NK-92 (cell line): Measurements from ENCODE around the gene MCM3AP.
"Not testable (repeated sequence)": the region's sequence is repeated elsewhere in the genome, so short reads cannot be mapped to it uniquely, and the experiment has no call there.

ENCODE experiments used
- DNase-seq: peaks from one replicate; lab custom pipeline; 2025; ENCODE audit not compliant: unreplicated experiment; lab: John Stamatoyannopoulos, UW

MCM3AP gene

DNA sequence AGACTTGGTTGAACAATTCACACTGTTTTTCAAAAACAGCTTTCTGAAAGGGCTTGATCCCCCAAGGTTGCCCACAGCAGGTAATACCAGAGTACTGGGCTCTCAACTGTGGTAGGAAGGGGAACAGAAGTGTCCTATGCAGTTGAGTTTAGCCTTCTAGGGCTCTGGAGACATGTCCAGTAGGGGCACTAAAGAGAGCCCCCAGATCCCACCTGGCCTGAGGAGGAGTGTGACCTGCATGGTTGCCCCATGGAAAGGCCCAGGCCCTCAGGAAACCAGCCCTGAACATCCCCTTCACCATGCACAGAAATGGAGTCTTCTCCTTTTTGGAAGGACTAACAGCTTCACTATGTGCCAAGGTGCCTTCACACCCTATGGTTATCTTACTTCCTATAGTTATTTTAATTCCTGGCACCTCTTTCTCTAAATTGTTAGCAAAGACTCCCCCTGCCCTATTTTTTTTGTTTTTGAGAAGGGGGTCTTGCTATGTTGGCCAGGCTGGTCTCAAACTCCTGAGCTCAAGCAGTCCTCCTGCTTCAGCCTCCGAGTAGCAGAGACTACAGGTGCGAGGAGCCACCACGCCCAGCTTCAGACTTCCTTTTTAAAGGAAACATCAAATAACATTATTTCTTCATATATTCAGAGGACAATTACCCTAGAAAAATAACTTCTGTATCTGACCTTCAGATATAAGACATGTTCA, 40.0 kb downstream of the MCM3AP start:
- DNase-seq, result no peak

DNA sequence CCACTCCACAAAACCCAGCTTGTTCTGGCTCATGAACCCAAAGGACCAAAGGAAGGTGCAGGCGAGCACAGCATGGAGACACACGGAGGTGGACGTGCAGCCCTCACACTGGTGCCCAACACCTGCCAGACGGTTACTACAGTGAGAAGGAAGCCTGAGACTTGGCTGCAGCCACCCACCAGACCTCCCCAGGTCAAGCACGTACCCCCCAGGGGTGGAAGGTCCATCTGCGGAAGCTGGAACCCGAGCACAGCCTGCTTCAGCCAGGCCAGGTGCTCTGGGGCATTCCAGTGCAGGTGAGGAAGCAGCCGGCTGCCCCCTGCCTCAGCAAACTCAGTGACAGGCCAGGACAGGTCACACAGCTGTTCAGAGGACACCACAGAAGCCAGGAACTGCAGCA, 40.8 kb downstream of the MCM3AP start:
- no peak for DNase-seq

DNA sequence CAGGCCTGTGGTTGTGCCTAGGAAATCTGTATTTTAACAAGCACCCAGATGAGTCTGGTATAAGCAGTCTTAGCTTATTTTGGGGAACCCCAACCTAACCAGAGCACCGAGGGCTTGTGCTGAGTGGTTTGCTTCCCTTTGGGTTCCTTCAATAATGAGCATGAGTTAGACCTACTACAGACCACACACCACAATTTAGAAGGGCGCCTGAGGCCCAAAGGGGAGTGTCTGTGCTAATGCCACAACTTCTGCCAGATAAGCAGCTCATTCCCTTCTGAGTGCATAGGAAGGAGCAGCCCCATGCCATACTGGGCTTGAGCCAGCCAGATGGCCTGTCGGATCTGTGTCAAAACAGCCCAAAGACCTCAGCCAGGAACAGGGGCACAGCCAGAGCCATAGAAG, 41.5 kb downstream of the MCM3AP start:
- no peak for DNase-seq

DNA sequence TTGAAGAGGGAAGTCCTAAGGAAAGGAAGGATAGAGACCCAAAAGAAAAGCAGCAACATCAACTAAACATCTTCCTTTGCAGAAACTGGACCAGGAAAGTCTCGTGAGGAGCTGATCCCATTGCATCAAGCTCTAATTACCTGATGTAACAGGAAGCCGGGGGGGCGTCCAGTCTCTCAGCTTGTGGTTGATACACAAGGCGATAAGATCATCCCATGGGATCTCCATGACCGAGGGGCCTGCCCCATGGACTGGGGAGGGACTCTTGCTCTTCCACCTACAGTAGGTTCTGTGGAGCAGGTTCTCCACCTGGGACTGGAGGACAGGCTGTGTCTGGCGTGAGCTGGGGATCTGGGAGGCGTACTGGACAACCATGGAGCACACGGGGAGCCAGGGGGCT, 42.1 kb downstream of the MCM3AP start:
- no peak for DNase-seq

DNA sequence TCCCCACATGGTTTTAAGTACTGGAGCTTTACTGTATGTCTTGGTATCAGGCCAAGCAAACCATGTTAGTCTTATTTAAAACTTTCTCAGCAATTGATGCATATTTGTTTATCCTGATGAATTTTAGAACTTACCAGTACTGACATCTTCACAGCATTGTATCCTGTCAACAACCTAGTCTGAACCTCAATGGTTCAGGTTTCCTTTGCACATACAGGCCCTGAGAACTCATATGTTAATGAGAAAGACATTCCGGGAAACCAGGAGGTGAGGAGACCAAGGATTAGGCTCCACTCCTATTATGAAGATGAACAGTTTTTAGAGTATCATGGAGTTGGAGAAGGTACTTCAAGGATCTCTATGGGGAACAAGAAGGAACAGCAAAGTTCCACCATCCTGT, 43.8 kb downstream of the MCM3AP start:
- DNase-seq, result not testable (repeated sequence)

DNA sequence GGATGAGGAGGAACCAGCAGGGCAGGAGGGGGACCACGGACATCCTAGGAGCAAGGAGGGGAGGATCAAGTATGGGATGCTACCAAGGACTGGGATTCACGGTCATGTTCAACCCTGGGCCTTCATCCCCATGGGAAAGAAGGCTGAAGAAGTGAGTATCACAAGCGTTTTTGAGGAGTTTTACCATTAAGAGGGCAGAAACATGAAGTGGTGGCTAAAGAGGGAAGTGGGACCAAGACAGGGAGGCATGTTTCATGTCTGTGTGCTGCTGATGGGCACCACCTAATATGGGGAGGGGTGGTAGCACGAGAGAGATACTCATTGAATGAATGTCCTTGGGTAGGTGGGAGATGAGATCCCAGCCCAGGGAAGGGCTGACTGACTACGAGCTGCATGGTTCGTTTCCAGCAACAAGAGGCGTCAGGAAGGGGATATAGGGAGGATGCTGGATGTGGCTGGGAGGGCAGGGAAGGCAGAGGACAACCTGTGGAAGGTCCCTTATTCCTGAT, 45.5 kb downstream of the MCM3AP start:
- DNase-seq, result no peak

DNA sequence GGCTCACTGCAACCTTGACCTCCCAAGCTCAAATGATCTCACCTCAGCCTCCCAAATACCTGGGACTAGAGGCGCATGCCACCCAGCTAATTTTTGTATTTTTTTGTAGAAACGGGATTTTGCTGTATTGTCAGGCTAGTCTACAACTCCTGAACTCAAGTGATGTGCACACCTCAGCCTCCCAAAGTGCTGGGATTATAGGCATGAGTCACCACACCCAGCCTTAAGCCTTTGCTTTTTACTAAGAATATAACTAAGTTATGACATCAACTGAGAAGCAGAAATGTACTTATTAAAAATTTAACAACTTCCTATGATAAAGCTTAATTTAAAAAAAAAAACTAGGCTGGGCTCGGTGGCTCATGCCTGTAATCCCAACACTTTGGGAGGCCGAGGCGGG, 47.9 kb downstream of the MCM3AP start:
- no peak for DNase-seq

DNA sequence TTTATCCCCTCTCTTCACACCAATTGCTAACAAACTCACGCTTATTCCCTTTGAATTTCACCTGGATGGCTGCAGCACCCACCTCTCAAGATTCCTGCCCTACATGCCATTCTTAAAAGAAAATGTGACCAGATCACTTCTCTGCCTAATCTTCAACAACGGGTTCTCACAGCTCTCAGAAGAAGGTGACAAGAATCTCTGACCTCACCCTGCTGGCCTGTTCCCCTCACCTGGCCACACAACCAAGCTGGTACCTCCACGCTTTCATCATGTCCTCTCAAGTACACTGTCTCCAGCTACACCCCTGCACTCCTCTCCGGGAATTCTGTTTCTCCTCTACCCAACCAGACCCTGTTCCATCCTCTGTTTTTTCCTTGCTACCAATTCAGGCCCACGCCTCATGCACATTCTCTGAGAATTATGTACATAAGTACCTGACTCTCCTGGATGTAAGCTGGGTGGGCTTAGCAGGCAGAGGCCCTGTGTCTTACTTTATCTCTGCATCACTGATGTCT, 50.9 kb downstream of the MCM3AP start:
- no peak for DNase-seq

DNA sequence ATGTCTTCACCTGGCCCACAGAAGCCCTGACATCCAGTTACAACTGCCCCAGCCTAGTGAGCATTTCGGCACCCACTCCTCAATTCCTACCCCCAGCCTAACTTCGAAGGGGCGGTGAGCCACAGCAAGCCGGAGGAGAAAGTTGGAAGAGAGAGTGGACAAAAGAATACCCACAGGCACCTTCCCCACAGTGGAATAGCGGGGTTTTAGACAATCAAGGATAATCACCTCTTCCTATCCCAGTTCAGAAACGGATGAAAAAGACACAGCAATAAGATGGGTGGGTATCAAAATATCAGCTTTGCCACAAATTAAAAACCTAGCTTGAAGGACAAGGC, 55.5 kb downstream of the MCM3AP start:
- no peak for DNase-seq

DNA sequence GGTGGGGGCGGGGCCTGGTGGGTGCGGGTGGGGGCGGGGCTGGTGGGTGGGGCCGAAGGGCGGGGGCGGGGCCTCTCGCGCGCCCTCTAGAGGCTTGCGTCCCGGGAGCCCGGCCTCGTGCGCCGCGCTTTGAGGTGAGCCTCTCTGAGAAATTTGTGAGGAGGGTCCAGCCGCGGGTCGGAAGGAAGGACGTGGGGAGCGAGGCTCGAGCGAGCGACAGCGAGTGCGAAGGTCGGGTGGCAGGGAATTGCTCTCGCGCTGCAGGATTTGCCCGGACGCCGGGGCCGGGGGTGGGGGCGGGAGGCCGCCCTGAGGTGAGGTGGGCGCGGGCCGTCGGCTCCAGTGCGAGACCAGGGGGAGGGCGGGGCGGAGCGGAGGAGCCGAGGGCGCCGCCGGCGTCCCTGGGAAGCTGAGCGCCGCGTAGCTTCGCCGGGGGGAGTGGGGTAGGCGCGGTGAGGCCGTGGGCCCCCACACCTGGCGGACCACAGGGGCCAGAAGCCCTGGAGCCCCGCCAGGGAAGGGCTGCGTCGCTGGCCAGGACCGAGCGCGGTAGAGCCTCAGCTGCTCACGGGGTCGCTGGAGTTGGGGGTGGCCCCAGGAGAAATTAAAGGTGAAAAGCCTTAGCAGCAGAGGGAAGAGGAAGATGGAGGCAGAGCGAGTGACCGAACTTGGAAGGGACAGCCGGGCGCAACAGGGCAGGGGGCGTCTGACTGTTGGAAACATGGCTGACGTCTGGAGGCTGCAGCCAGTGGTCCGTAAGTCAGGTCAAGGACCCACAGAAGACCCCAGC, 56.1 kb downstream of the MCM3AP start:
- no peak for DNase-seq

DNA sequence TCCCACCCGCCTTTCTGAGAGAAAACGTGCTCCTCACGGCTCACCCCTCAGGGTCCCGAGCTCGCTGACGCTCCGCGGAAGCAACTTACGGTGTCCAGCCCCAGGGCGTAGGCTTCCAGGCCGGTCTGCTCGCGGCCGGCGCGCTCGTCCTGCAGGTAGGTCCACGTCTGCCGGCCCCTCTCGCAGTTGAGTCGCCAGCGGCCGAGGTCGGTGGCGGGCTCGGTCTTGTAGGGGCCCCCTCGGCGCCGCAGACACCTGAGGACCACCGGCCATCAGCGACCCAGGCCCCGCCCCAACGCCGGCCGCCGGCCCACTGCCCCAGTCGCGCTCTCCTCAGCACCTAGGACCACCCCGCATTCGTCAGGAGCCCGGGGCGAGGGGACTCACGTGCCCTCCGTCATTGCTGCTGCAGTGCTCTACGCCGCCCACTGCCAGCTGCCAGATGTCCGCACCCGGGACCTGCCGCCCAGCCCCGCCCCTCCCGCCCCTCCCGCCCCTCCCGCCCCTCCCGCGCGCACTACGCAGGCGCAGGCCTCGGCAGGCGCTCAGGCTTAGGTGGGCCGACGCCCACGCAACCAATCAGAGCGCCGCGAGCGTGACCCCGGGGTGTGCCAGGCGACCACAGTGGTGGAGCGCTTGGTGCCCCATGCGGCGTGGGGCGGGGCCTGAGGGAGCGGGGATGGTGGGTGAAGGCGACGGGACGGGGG, 56.9 kb downstream of the MCM3AP start, which contains the start of gene LSS:
LSS (minus strand) TSS at position 430 of the 707 bp plus-strand sequence; CDS start at position 401, 29 bp downstream.
- peak; percentile 92 for DNase-seq

DNA sequence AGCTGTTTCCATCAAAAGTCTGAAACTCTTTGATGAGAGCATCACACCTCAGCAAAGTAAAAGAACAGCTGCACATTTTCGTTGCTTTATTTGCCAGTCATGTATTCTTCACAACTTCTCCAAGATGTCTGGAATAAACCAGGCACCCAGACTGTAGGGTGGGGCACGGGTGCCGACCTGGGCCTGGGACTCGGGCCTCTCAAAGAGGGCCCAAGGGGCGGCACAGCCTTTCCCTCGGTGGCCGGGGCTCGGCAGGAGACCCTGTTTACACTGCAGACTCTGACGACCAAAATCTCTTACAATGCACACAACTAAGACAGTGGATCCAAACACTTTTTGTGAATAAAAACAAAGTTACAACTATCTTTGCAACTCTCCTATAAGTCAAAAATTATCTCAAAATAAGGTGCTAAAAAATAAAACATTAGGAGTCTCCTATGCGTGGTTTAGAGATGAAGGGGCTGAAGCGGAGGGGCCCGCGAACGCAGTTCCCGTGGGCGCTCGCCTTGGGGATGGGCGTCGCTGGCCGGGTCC, 57.5 kb downstream of the MCM3AP start:
- DNase-seq, result no peak

DNA sequence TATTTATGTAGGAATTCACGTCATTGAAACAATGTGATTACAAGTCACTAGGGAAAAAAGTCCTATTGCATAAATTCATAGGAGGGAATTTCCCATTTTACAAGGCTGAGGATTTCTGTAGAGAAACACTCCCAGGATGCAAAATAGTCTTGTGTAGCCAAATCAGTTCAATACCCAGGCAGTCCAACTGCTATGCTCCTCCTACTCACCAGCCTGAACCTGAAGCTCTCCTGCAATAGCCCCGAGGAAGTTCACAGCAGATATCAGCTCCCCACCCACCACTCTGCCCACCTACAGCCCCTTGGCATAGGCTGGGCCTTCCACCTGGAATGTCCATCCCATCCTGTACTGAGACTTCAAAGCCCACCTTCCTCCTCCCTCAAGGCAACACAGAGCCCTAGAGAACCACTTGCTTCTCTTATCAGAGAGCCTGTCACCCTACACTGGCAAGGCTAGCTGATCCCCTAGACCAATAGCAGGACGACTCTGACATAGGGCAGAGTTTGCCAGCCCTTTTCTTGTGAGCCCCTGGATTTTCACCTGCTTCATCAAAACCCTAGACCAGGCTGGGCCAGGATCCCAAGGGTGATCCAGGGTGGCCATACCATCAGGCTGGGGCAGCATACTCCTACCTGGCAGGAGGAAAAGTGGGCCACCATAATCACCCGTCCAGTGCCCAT, 58.4 kb downstream of the MCM3AP start:
- no peak for DNase-seq

DNA sequence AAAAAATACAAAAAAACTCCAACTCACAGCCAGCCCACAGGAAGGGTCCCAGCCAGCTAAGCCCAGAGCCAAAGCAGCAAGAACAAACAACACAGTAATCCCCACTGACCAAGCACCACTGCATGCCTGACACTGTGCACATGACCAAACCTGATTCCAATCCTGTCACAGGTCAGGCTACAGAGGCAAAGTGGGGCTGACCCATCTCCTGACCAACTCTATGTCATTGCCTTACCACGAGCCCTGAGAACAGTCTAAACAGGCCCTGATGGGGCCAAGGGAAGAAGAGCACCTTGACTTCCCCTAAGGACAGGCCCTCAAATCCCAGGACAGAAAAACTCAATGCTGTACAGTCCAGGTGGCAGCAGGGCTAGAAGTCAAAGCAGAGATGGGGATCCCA, 59.3 kb downstream of the MCM3AP start:
- DNase-seq, result no peak

DNA sequence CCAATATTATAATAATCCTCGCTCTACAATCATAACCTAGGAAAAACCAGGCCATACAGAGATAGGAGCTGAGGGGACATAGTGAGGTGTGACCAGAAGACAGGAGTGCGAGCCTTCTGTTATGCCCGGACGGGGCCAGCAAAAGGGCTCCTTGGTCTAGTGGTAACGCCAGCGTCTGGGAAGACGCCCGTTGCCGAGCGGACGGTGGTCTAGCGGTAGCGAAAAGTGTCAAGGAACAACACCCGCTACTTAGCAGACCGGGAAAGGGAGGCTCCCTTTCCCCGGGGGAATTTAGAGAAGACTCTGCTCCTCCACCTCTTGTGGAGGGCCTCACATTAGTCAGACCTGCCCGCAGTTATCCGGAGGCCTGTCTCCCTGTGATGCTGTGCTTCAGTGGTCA, 61.8 kb downstream of the MCM3AP start:
- not testable (repeated sequence) for DNase-seq

DNA sequence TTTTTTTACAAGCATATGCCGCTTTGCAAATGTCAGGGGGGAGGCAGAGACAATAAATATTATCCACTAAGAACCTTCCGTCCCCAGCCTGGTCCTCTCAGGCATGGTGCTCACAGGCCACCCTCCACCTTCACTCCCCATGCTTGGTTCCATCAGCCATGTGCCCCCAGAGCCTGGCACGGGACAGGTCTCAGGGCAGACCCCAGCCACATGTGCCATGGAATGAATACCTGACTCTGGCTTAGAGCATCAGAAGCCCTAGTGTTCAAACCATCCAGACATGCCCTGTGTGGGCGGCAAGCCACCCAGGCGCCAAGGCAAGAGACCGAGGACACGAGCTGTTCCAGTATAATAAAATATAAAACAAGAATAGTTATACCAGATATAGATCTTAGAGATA, 62.2 kb downstream of the MCM3AP start:
- no peak for DNase-seq

DNA sequence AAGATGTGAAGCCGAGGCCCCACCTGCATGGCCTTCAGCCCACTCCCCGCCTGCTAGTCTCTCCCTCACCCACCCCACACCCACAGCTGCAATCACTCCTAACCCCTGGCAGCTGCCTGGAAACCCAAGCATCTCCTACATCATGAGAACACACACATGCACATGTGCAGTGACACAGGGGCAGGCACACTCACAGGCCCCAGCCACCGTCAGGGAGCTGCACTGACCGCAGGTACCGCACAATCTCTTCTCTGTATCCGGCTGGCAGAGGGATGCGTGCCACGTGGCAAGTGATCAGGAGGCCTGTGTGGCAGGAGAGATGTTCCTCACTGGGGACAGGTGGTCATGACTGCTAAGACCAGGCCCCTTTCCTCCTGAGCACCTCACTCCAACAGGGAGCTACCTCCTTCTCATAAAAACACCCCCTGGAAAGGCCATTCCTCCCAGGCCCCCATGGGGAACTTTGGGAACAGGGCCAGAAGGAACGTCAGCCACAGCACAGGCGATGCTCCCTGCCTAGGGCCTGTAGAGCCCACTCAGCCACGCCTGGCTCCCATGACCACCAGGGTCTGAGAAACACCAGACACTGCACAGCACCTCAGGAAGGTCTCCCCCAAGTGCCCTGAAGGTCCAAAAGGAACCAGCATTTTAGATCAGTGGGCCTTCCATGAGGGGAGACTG, 62.8 kb downstream of the MCM3AP start:
- no peak for DNase-seq

DNA sequence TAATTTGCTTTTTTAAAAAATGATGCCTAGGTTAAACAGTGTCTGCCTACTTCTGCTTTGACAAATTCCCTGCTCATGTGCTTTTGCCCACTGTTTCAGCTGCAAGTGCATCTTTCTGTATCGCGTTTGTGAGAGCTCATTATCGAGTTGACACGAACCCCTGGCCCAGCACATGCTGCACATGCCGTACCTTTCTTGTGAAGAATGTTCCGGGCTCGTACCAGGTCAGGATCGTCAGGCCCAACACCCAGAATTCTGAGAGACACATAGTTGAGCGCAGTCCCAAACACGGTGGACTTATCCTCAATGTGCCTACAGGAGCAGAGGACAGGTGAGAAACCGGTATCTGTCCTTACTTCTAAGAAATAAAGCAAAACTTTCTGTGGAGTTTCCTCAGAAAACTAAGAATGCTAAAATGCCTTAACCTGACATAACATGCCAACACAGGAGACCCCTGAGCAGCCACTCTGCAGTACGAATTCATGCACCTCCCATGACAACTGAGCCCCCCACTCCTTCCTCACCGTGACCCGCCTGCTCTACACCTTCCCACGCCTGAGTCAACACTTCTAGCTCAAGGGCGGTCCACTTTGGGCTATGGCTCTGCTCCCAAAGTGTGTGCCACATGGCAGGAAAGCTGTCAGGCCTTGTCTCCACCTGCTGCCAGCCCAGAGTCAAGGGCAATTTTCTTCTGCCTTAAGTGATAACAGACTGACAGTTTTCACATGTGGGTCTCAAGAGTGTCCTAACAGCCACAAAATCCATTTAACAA, 63.6 kb downstream of the MCM3AP start:
- DNase-seq, result no peak

DNA sequence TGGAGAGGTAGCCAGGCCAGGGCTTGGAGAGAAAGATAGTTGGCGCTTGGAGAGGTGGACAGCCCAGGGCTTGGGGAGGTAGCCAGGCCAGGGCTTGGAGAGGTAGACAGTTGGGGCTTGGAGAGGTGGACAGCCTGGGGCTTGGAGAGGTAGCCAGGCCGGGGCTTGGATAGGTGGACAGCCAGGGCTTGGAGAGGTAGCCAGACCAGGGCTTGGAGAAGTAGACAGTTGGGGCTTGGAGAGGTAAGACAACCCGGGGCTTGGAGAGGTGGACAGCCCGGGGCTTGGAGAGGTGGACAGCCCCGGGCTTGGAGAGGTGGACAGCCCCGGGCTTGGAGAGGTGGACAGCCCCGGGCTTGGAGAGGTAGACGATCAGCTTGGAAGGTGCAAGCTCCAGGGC, 64.6 kb downstream of the MCM3AP start:
- DNase-seq, result no peak
